WTC11 (cell line): ENCODE measurements around the gene LCORL. TPM values are rescaled to one million over a fixed set of nuclear protein-coding genes. Genes with fewer than 3 reads are reported as not detected.

Experiments used
- ATAC-seq: fragments of 200-7000 bp; cut with Tn5 transposase; 2 replicates; pipeline ENCODE4 v1.10.0; 2021; ENCODE audit warnings: mild to moderate bottlenecking, moderate library complexity
- CTCF ChIA-PET: fragments of 300-600 bp; sonication (Branson Sonifier 250); formaldehyde crosslinking; loops from one replicate; lab custom pipeline; 2021; ENCODE audit warnings: antibody characterized with exemption; lab: Charles Lee
- POLR2A ChIA-PET: fragments of 350-600 bp; sonication (Branson Sonifier 250); formaldehyde crosslinking; loops from one replicate; lab custom pipeline; 2021; ENCODE audit warnings: antibody characterized with exemption; lab: Charles Lee
- DNase-seq: peaks from one replicate; pipeline ENCODE4 v3.0.0; 2021; ENCODE audit warnings: low spot score
- H3K27ac Mint-ChIP-seq: 2 replicates; pipeline ENCODE4 v1.8.0; 2021; ENCODE audit warnings: mixed read lengths
- H3K27me3 Mint-ChIP-seq: 2 replicates; pipeline ENCODE4 v1.8.0; 2021; ENCODE audit warnings: low read depth, mild to moderate bottlenecking, moderate library complexity, mixed read lengths
- H3K36me3 Mint-ChIP-seq: 2 replicates; pipeline ENCODE4 v1.8.0; 2021; ENCODE audit warnings: mixed read lengths
- H3K4me1 Mint-ChIP-seq: 2 replicates; pipeline ENCODE4 v1.8.0; 2022; ENCODE audit warnings: mixed read lengths
- H3K4me3 Mint-ChIP-seq: 2 replicates; pipeline ENCODE4 v1.8.0; 2021; ENCODE audit warnings: mild to moderate bottlenecking, moderate library complexity, mixed read lengths
- H3K9me3 Mint-ChIP-seq: 2 replicates; pipeline ENCODE4 v1.8.0; 2021; ENCODE audit warnings: mixed read lengths
- CBFB ChIP-seq: sonication (generic); formaldehyde crosslinking; IDR thresholded peaks from 2 replicates; pipeline ENCODE4 v1.8.1; 2022; ENCODE audit warnings: mild to moderate bottlenecking, low read depth, missing genetic modification reagents
- ELF4 ChIP-seq: sonication (generic); formaldehyde crosslinking; IDR thresholded peaks from 2 replicates; pipeline ENCODE4 v1.8.1; 2022; ENCODE audit warnings: low read depth, mild to moderate bottlenecking, moderate library complexity, missing genetic modification reagents
- ETV6 ChIP-seq: sonication (generic); formaldehyde crosslinking; IDR thresholded peaks from 2 replicates; pipeline ENCODE4 v1.8.1; 2022; ENCODE audit warnings: mild to moderate bottlenecking, missing genetic modification reagents
- FOXJ3 ChIP-seq: sonication (generic); formaldehyde crosslinking; IDR thresholded peaks from 2 replicates; pipeline ENCODE4 v1.9.0; 2021; ENCODE audit warnings: missing genetic modification reagents, mild to moderate bottlenecking, borderline replicate concordance
- GTF2I ChIP-seq: fragments of 250-450 bp; sonication (Bioruptor Pico); conservative IDR thresholded peaks from 2 replicates; pipeline ENCODE4 v1.4.0; 2021; ENCODE audit warnings: mild to moderate bottlenecking
- HMGA2 ChIP-seq: fragments of 250-450 bp; sonication (Bioruptor Pico); IDR thresholded peaks from 2 replicates; pipeline ENCODE4 v1.4.0; 2021; ENCODE audit warnings: mild to moderate bottlenecking, moderate library complexity
- IRF2 ChIP-seq: sonication (generic); formaldehyde crosslinking; IDR thresholded peaks from 2 replicates; pipeline ENCODE4 v1.8.0; 2022; ENCODE audit warnings: low read depth, missing genetic modification reagents, borderline replicate concordance
- JAZF1 ChIP-seq: fragments of 250-450 bp; sonication (Bioruptor Pico); IDR thresholded peaks from 2 replicates; pipeline ENCODE4 v1.9.0; 2021; ENCODE audit warnings: moderate library complexity, mild to moderate bottlenecking, inconsistent platforms
- JUN ChIP-seq: sonication (generic); formaldehyde crosslinking; IDR thresholded peaks from 2 replicates; pipeline ENCODE4 v1.8.0; 2023; ENCODE audit warnings: mild to moderate bottlenecking, missing genetic modification reagents
- MYBL2 ChIP-seq: sonication (generic); formaldehyde crosslinking; IDR thresholded peaks from 2 replicates; pipeline ENCODE4 v1.8.1; 2023; ENCODE audit warnings: mild to moderate bottlenecking, moderate library complexity, missing genetic modification reagents
- NFE2L1 ChIP-seq: sonication (generic); formaldehyde crosslinking; IDR thresholded peaks from 2 replicates; pipeline ENCODE4 v1.8.1; 2023; ENCODE audit warnings: missing genetic modification reagents
- OVOL2 ChIP-seq: fragments of 250-450 bp; sonication (Bioruptor Pico); IDR thresholded peaks from 2 replicates; pipeline ENCODE4 v1.9.0; 2021; ENCODE audit warnings: mild to moderate bottlenecking, borderline replicate concordance
- PREB ChIP-seq: sonication (generic); formaldehyde crosslinking; IDR thresholded peaks from 2 replicates; pipeline ENCODE4 v1.8.1; 2022; ENCODE audit warnings: mild to moderate bottlenecking, missing genetic modification reagents, moderate library complexity, borderline replicate concordance
- RELA ChIP-seq: sonication (generic); formaldehyde crosslinking; IDR thresholded peaks from 2 replicates; pipeline ENCODE4 v1.8.1; 2022; ENCODE audit warnings: missing genetic modification reagents, mild to moderate bottlenecking, borderline replicate concordance
- SMAD4 ChIP-seq: sonication (generic); formaldehyde crosslinking; IDR thresholded peaks from 2 replicates; pipeline ENCODE4 v1.8.0; 2022; ENCODE audit warnings: mild to moderate bottlenecking, missing genetic modification reagents
- SOX15 ChIP-seq: fragments of 250-450 bp; sonication (Bioruptor Pico); IDR thresholded peaks from 2 replicates; pipeline ENCODE4 v1.9.0; 2021; ENCODE audit warnings: mild to moderate bottlenecking
- TCF7 ChIP-seq: sonication (generic); formaldehyde crosslinking; IDR thresholded peaks from 2 replicates; pipeline ENCODE4 v1.8.0; 2022; ENCODE audit warnings: mild to moderate bottlenecking, low read depth, missing genetic modification reagents, moderate library complexity
- TEAD1 ChIP-seq: sonication (generic); formaldehyde crosslinking; IDR thresholded peaks from 2 replicates; pipeline ENCODE4 v1.8.0; 2022; ENCODE audit warnings: mild to moderate bottlenecking, missing genetic modification reagents
- ZMAT4 ChIP-seq: fragments of 250-450 bp; sonication (Bioruptor Pico); IDR thresholded peaks from 2 replicates; pipeline ENCODE4 v1.9.0; 2021; ENCODE audit warnings: mild to moderate bottlenecking
- ZNF121 ChIP-seq: sonication (generic); formaldehyde crosslinking; IDR thresholded peaks from 2 replicates; pipeline ENCODE4 v1.8.0; 2023; ENCODE audit warnings: missing genetic modification reagents
- ZNF317 ChIP-seq: sonication (generic); formaldehyde crosslinking; IDR thresholded peaks from 2 replicates; pipeline ENCODE4 v1.8.1; 2023; ENCODE audit warnings: low read depth, mild to moderate bottlenecking, moderate library complexity, missing genetic modification reagents, borderline replicate concordance
- ZNF425 ChIP-seq: fragments of 250-450 bp; sonication (Bioruptor Pico); conservative IDR thresholded peaks from 2 replicates; pipeline ENCODE4 v1.9.0; 2021; ENCODE audit warnings: mild to moderate bottlenecking
- ZNF532 ChIP-seq: fragments of 250-450 bp; sonication (Bioruptor Pico); IDR thresholded peaks from 2 replicates; pipeline ENCODE4 v1.9.0; 2021; ENCODE audit warnings: mild to moderate bottlenecking, borderline replicate concordance
- total RNA-seq: library from RNA; stranded (reverse); gene quantifications from 3 replicates; pipeline ENCODE4 v1.2.3, GENCODE V29; 2021
- TF ChIP-seq, protein P1 (sequence below): sonication (generic); formaldehyde crosslinking; IDR thresholded peaks from 2 replicates; pipeline ENCODE4 v1.8.0; 2022; ENCODE audit warnings: mild to moderate bottlenecking, missing genetic modification reagents
- TF ChIP-seq, protein P2 (sequence below): sonication (generic); formaldehyde crosslinking; IDR thresholded peaks from 2 replicates; pipeline ENCODE4 v1.8.1; 2022; ENCODE audit warnings: missing genetic modification reagents, borderline replicate concordance
- TF ChIP-seq, protein P3 (sequence below): fragments of 200-600 bp; IDR thresholded peaks from 2 replicates; pipeline ENCODE4 v1.8.0; 2022; ENCODE audit warnings: antibody characterized with exemption

The LCORL gene
- total RNA-seq, 1 experiment from 2014 or later = 19.9 TPM

- TF ChIP-seq TCF7 (no peak), HMGA2 (CRISPR knock-in tag) (no peak), ETV6 (no peak), JAZF1 (CRISPR knock-in tag) (no peak), IRF2 (no peak), ZNF317 (CRISPR knock-in tag) (no peak), PREB (CRISPR knock-in tag) (no peak), FOXJ3 (no peak)
- TF ChIP-seq, protein P1, sequence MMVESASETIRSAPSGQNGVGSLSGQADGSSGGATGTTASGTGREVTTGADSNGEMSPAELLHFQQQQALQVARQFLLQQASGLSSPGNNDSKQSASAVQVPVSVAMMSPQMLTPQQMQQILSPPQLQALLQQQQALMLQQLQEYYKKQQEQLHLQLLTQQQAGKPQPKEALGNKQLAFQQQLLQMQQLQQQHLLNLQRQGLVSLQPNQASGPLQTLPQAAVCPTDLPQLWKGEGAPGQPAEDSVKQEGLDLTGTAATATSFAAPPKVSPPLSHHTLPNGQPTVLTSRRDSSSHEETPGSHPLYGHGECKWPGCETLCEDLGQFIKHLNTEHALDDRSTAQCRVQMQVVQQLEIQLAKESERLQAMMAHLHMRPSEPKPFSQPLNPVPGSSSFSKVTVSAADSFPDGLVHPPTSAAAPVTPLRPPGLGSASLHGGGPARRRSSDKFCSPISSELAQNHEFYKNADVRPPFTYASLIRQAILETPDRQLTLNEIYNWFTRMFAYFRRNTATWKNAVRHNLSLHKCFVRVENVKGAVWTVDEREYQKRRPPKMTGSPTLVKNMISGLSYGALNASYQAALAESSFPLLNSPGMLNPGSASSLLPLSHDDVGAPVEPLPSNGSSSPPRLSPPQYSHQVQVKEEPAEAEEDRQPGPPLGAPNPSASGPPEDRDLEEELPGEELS (CRISPR knock-in tag) = no peak
These were observed 30.6 kb upstream of the LCORL start (continued) for GRCh38 chr4:18052158-18052557.

DNA sequence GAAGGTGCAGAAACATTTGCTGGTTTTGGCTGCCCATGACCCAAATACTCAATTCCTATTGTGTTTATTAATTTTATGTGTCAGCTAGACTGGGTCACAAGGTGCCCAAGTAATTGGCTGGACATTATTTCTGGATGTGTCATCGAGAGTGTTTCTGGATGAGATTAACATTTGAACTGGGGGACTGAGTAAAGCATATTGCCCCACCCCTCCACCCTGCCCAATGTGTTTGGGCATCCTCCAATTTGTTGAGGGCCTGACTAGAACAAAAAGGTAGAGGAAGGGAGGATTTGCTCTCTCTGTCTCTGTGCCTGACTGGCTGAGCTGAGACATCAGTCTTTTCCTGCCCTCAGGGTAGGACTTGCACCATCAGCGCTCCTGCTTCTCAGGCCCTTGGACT, 29.7 kb upstream of the LCORL start:
- Mint-ChIP-seq H3K4me1 (no peaks in the 10 kb centered on the region), H3K9me3 (no peaks in the 10 kb centered on the region), H3K36me3 (no peaks in the 10 kb centered on the region), H3K4me3 (no peak overlapping the region), H3K27me3 (no peaks in the 10 kb centered on the region; the same call in 1 of the 2 replicates), H3K27ac (no peak overlapping the region)
- ChIA-PET CTCF (no interaction called here), POLR2A (no interaction called here)
- ATAC-seq (no peak), DNase-seq (no peak)
- TF ChIP-seq NFE2L1 = no peak
- TF ChIP-seq TEAD1 (CRISPR knock-in tag) = no peak
- no peak for TF ChIP-seq MYBL2 (CRISPR knock-in tag)
- TF ChIP-seq CBFB = no peak
- TF ChIP-seq ZNF532 (CRISPR knock-in tag) = no peak
- TF ChIP-seq, protein P2, sequence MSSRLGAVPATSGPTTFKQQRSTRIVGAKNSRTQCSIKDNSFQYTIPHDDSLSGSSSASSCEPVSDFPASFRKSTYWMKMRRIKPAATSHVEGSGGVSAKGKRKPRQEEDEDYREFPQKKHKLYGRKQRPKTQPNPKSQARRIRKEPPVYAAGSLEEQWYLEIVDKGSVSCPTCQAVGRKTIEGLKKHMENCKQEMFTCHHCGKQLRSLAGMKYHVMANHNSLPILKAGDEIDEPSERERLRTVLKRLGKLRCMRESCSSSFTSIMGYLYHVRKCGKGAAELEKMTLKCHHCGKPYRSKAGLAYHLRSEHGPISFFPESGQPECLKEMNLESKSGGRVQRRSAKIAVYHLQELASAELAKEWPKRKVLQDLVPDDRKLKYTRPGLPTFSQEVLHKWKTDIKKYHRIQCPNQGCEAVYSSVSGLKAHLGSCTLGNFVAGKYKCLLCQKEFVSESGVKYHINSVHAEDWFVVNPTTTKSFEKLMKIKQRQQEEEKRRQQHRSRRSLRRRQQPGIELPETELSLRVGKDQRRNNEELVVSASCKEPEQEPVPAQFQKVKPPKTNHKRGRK (CRISPR knock-in tag) = no peak
- no peak for TF ChIP-seq RELA
- no peak for TF ChIP-seq ZNF121 (CRISPR knock-in tag)
- no peak for TF ChIP-seq TCF7
- no peak for TF ChIP-seq SOX15
- TF ChIP-seq JUN (CRISPR knock-in tag) = no peak
- TF ChIP-seq OVOL2 (CRISPR knock-in tag) = no peak
- TF ChIP-seq GTF2I = no peak
- TF ChIP-seq SMAD4 (CRISPR knock-in tag) = no peak
- TF ChIP-seq, protein P3, sequence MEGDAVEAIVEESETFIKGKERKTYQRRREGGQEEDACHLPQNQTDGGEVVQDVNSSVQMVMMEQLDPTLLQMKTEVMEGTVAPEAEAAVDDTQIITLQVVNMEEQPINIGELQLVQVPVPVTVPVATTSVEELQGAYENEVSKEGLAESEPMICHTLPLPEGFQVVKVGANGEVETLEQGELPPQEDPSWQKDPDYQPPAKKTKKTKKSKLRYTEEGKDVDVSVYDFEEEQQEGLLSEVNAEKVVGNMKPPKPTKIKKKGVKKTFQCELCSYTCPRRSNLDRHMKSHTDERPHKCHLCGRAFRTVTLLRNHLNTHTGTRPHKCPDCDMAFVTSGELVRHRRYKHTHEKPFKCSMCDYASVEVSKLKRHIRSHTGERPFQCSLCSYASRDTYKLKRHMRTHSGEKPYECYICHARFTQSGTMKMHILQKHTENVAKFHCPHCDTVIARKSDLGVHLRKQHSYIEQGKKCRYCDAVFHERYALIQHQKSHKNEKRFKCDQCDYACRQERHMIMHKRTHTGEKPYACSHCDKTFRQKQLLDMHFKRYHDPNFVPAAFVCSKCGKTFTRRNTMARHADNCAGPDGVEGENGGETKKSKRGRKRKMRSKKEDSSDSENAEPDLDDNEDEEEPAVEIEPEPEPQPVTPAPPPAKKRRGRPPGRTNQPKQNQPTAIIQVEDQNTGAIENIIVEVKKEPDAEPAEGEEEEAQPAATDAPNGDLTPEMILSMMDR = no peak
- TF ChIP-seq ELF4 (CRISPR knock-in tag) = no peak
- TF ChIP-seq ZNF425 (CRISPR knock-in tag) = no peak
- no peak for TF ChIP-seq ETV6
- no peak for TF ChIP-seq ZMAT4 (CRISPR knock-in tag)
